Tibial nerve (tissue), 3 donors: ENCODE results near the gene CHAC1.

ENCODE experiments used
- CTCF ChIP-seq, 5 experiments: fragments of 200-600 bp in 3 of 5; fragments of 450-650 bp in 2 of 5; sonication (generic) in 3 of 5; IDR thresholded peaks; one replicate each; pipeline ENCODE4 v1.5.1; 2016 to 2019; ENCODE audit warnings: antibody characterized with exemption in 5 of 5, mild to moderate bottlenecking in 3 of 5, moderate library complexity in 2 of 5
- POLR2A ChIP-seq, 2 donors: fragments of 450-650 bp; IDR thresholded peaks; one replicate each; pipeline ENCODE4 v1.6.1; 2017; ENCODE audit warnings: antibody characterized with exemption in 2 of 2, mild to moderate bottlenecking in 2 of 2, moderate library complexity in 2 of 2

DNA sequence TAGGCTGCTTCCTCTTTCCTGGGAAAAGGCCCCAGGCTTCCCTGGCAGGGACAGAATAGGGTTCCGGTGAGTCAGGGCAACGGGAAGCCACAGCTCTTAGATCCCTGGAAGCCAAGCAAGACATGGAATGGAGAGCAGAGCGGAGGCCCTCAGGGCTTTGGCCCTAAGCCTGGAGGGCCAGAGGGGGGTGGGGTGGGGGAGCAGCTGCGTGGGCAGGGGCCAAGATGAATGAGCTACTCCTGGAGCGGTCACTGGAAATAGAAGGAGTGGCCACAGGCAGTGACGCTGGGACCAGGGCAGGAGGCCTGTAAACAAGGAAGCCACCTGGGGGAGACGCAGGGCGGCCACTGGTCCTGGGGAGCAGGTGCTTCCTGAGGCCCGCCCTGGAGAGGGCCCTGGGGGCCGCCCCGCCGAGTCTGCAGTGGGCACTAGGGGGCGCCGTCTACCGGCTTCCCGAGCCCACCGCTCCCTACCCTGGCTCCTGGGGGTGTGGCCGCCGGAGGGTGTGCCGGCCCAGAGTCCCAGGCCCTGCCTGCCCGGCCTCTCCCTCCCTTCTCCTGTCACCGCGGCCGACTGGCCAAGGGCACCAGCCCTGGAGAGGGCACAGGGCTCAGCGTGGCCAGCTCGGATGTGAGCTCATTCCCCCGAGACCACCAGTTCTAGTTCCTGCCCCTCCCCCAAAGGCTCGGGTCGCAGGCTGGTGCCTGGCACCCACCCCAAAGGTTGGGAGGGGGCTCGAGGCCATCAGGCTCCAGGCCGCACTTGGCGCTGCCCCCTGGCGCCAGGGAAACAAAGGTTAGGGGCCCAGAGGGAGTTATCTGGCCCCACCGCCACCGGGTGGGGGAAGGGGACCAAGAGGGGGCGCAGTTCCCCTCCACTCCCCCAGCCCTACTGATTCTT lies 46.9 kb upstream of the CHAC1 start:
- TF ChIP-seq CTCF (IDR thresholded peaks at IDR 0.05) (peak; percentile 72 to 90 (median 81)), POLR2A (IDR thresholded peaks at IDR 0.05) (no peak)
